ENCODE results near the gene EFR3B.

GRCh38 chr2:25085761-25086560, 44.1 kb downstream of the EFR3B start:
- no peak for TF ChIP-seq CTCF (conservative IDR thresholded peaks at IDR 0.05)
- TF ChIP-seq EZH2 (IDR thresholded peaks at IDR 0.05; ENCODE audit: low read depth), result no peak

Data from PC-9 (cell line).